ENCODE measurements around the gene TMEM145.

TMEM145 gene

GRCh38 chr19:42366673-42367072 lies 53.6 kb downstream of the TMEM145 start:
- no peak for DNase-seq

DNA sequence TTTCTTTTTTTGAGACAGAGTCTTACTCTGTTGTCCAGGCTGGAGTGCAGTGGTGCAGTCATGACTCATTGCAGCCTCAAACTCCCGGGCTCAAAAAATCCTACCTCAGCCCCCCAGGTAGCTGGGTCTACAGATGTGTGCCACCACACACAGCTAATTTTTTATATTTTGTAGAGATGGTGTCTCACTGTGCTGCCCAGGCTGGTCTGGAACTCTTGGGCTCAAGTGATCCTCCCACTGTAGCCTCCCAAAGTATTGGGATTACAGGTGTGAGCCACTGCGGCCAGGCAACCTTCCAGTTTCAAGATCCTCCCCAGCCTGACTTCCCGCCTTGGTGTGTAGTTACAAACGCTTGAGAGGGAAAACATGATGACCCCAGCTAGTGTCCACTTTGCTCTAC lies 54.8 kb downstream of the TMEM145 start:
- DNase-seq: no peak

DNA sequence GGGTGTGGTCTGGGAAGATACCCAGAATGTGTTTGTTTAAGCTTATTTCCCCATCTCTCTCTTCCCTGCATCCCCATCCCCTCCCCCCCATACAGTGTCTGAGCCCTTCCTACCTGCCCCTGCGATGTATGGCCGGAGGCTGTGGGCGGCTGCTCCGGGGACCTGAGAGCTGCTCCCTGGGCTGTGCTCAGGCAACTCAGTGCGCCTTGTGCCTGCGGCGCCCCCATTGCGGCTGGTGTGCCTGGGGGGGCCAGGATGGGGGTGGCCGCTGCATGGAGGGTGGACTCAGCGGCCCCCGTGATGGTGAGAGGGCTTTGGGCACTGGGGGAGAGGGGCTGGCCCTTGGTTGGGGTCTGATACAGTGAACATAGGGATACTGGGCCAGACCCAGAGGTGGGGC lies 55.3 kb downstream of the TMEM145 start:
- no peak for DNase-seq

GRCh38 chr19:42368765-42369164 lies 55.7 kb downstream of the TMEM145 start:
- DNase-seq: no peak

- no peak for DNase-seq
These were observed 56.4 kb downstream of the TMEM145 start for GRCh38 chr19:42369433-42370067.

DNA sequence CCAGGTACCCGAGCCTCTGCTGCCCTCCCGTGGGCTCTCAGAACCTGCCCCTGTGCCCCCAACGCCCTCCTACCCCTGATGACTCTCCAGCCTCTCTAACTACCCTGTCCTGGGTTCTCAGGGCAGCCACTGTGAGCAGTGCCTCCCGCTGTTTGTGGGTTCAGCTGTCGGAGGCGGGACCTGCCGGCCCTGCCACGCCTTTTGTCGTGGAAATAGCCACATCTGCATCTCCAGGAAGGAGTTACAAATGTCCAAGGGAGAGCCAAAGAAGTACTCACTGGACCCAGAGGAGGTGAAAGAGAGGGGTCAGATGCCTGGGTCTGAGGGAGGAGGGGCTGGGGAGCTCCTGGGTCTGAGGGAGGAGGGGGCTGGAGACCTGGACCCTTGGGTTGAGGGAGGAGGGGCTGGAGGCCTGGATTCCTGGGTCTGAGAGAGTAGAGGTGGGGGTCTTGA lies 57.0 kb downstream of the TMEM145 start:
- no peak for DNase-seq

DNA sequence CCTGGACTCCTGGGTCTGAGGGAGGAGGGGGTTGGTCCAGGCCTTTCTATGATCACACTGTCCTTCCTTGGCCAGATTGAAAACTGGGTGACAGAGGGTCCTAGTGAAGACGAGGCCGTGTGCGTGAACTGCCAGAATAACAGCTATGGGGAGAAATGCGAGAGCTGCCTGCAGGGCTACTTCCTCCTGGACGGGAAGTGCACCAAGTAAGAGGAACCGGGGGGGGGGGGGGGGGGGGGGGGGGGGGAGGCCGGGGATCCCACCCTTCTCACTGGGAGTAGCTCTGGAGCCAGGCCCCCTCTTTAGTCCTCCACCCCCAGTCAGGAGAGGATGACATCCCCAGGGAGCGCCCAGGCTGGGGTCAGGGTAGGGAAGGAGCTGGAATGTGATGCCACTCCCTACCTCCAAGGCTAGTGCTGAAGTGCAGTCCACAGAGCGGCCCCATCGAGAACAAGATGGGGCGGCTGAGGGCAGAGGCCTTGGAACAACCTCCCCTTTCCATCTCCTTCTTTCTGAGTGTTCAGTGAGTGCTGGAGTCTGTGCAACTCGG lies 57.6 kb downstream of the TMEM145 start:
- no peak for DNase-seq
